Upper lobe of left lung (tissue), 6 donors: ENCODE measurements around the gene XRCC6. TPM values are rescaled to one million over a fixed set of nuclear protein-coding genes. Genes with fewer than 3 reads are reported as not detected.

ENCODE experiments used
- ATAC-seq, 2 donors: fragments of 200-7000 bp; cut with Tn5 transposase; one replicate each; pipeline ENCODE4 v1.9.1; 2022; ENCODE audit warnings: mild to moderate bottlenecking in 2 of 2, moderate library complexity in 2 of 2; ENCODE audit not compliant: low FRiP score in 2 of 2
- DNase-seq, 2 donors: peaks; one replicate each; pipeline ENCODE4 v3.0.0-alpha.2; 2019 to 2020
- H3K27ac ChIP-seq, 4 donors: fragments of 200-600 bp; sonication (generic); one replicate each; pipeline ENCODE4 v1.5.1; 2016 to 2019
- H3K27me3 ChIP-seq, 4 donors: fragments of 200-600 bp; sonication (generic); one replicate each; pipeline ENCODE4 v1.5.1; 2017 to 2019
- H3K36me3 ChIP-seq, 4 donors: fragments of 200-600 bp; sonication (generic); one replicate each; pipeline ENCODE4 v1.5.1; 2016 to 2019
- H3K4me1 ChIP-seq, 4 donors: fragments of 200-600 bp; sonication (generic); one replicate each; pipeline ENCODE4 v1.5.1; 2018 to 2019
- H3K4me3 ChIP-seq, 4 donors: fragments of 200-600 bp; sonication (generic); one replicate each; pipeline ENCODE4 v1.5.1; 2017 to 2019; ENCODE audit warnings: mild to moderate bottlenecking in 2 of 4, moderate library complexity in 1 of 4
- H3K9me3 ChIP-seq, 4 donors: fragments of 200-600 bp; sonication (generic); one replicate each; pipeline ENCODE4 v1.5.1; 2018 to 2019
- EP300 ChIP-seq, 4 donors: sonication (generic); formaldehyde crosslinking; IDR thresholded peaks; one replicate each; pipeline ENCODE4 v1.5.1; 2017; ENCODE audit warnings: antibody characterized with exemption in 4 of 4, control low read depth in 2 of 4
- POLR2A ChIP-seq, 4 donors: fragments of 450-650 bp; IDR thresholded peaks; one replicate each; pipeline ENCODE4 v1.5.1; 2016 to 2017; ENCODE audit warnings: antibody characterized with exemption in 4 of 4, mild to moderate bottlenecking in 2 of 4
- POLR2AphosphoS5 ChIP-seq, 2 donors: sonication (generic); formaldehyde crosslinking; IDR thresholded peaks; one replicate each; pipeline ENCODE4 v1.5.1; 2017; ENCODE audit warnings: antibody characterized with exemption in 2 of 2
- WGBS, 2 donors: methylation state at CpG; one replicate each; pipeline ENCODE4 v1.1.5; 2017 to 2018; 5-methylcytosine and 5-hydroxymethylcytosine counted together
- small RNA-seq, 4 donors: library from RNA; depleted of rRNA; stranded (forward); fragments of <200 nt; gene quantifications; one replicate each; pipeline ENCODE3, GENCODE V24; 2016
- total RNA-seq, 6 donors: library from RNA; depleted of rRNA in 4 of 6; stranded (reverse); fragments of >200 nt in 4 of 6; gene quantifications; one replicate each; pipeline versions ENCODE4 v1.1.0 to v1.2.1, GENCODE V29; 2016 to 2021
- TF ChIP-seq, protein P1 (sequence below), 6 experiments: fragments of 450-650 bp in 4 of 6; fragments of 200-600 bp in 2 of 6; sonication (generic) in 2 of 6; IDR thresholded peaks; one replicate each; pipeline ENCODE4 v1.5.1; 2016 to 2019; ENCODE audit warnings: antibody characterized with exemption in 6 of 6
- donor health status: DM: no; HTN: no; CAD: no; lungs with moderate emphysema.
- donor health status: DM: no; HTN: yes; CAD: no; lungs with severe emphysema.

The XRCC6 gene
- total RNA-seq, 6 donors from 2014 or later, result 83.8 to 209 (median 167) TPM

DNA sequence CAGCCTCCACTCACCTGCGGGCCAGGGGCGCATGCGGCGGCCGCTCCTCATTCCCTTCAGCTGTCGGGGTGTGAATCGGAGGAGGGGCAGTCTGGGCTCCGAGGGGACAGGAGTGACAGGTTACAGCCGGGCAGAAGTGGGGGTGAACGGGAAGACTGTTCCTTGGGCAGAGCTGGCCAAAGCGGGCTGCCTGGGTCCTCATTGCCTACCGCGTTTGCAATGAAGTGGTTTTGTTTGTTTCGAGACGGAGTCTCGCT, 78.9 kb downstream of the XRCC6 start:
- H3K4me1 ChIP-seq, result peaks cover 14 to 19% (median 18%) of the 10 kb centered on the region in 4 donors
- H3K9me3 ChIP-seq, result no peaks in the 10 kb centered on the region
- TF ChIP-seq POLR2AphosphoS5 (IDR thresholded peaks at IDR 0.05), result no peak
- TF ChIP-seq EP300 (IDR thresholded peaks at IDR 0.05), result no peak
- TF ChIP-seq POLR2A (IDR thresholded peaks at IDR 0.05), result no peak
- TF ChIP-seq, protein P1, sequence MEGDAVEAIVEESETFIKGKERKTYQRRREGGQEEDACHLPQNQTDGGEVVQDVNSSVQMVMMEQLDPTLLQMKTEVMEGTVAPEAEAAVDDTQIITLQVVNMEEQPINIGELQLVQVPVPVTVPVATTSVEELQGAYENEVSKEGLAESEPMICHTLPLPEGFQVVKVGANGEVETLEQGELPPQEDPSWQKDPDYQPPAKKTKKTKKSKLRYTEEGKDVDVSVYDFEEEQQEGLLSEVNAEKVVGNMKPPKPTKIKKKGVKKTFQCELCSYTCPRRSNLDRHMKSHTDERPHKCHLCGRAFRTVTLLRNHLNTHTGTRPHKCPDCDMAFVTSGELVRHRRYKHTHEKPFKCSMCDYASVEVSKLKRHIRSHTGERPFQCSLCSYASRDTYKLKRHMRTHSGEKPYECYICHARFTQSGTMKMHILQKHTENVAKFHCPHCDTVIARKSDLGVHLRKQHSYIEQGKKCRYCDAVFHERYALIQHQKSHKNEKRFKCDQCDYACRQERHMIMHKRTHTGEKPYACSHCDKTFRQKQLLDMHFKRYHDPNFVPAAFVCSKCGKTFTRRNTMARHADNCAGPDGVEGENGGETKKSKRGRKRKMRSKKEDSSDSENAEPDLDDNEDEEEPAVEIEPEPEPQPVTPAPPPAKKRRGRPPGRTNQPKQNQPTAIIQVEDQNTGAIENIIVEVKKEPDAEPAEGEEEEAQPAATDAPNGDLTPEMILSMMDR (IDR thresholded peaks at IDR 0.05), result no peak
- 94 to 97% methylated on average over 16 of the region's 16 CpGs for WGBS, 2 donors
- no peaks in the 10 kb centered on the region for H3K36me3 ChIP-seq
- no peak for DNase-seq
- no peaks in the 10 kb centered on the region for H3K27me3 ChIP-seq
- no peak overlapping the region for H3K27ac ChIP-seq
- no peak overlapping the region for H3K4me3 ChIP-seq
- ATAC-seq, result no peak

DNA sequence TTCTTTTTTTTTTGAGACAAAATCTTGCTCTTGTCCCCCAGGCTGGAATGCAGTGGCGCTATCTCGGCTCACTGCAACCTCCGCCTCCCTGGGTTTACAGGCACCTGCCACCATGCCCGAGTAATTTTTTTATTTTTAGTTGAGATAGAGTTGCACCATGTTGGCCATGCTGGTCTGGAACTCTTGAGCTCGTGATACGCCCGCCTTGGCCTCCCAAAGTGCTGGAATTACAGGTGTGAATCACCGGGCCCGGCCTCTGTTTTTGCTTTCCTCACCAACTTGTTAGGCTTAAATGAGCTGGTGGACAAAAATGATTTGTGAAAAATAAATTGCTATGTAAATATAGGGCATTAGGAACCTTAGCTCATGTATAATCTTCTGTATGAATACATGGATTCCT, 81.7 kb downstream of the XRCC6 start:
- Histone ChIP-seq H3K4me3 (no peak overlapping the region), H3K36me3 (no peaks in the 10 kb centered on the region), H3K27me3 (no peaks in the 10 kb centered on the region), H3K9me3 (no peaks in the 10 kb centered on the region), H3K4me1 (peaks cover 7 to 9% (median 7%) of the 10 kb centered on the region in 4 donors), H3K27ac (no peak overlapping the region)
- ATAC-seq, result no peak
- 94% methylated on average over 9 of the region's 9 CpGs for WGBS, 2 donors
- no peak for TF ChIP-seq EP300 (IDR thresholded peaks at IDR 0.05)
- no peak for TF ChIP-seq POLR2A (IDR thresholded peaks at IDR 0.05)
- TF ChIP-seq, protein P1 (IDR thresholded peaks at IDR 0.05), result no peak
- no peak for TF ChIP-seq POLR2AphosphoS5 (IDR thresholded peaks at IDR 0.05)
- no peak for DNase-seq

DNA sequence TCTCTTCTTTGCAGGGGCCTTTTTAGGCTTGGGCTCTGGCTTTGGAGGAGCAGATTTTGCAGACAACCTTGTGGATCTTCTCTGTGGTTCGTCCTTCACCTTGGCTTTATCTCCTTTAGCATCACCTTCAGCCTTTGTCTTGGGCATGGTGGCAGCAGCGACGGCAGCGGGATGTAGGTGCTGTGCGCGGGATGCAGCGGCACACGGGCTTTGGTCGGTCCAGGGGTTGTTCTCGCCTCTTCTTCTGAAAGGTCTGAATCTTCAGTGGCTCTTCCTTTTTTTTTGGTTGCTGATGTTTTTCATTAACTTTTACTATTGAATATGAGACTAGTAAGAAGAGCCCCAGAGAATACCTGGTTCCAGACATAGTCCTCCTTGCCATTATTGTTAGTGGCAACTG, 88.2 kb downstream of the XRCC6 start:
- no peak for ATAC-seq
- Histone ChIP-seq H3K36me3 (no peaks in the 10 kb centered on the region), H3K4me1 (no peaks in the 10 kb centered on the region), H3K27me3 (no peaks in the 10 kb centered on the region), H3K27ac (no peak overlapping the region), H3K4me3 (no peak overlapping the region), H3K9me3 (no peaks in the 10 kb centered on the region)
- TF ChIP-seq EP300 (IDR thresholded peaks at IDR 0.05), result no peak
- TF ChIP-seq POLR2AphosphoS5 (IDR thresholded peaks at IDR 0.05), result no peak
- 89 to 94% methylated on average over 10 of the region's 10 CpGs for WGBS, 2 donors
- peak in 1 of 2 donors; percentile 46 for DNase-seq

DNA sequence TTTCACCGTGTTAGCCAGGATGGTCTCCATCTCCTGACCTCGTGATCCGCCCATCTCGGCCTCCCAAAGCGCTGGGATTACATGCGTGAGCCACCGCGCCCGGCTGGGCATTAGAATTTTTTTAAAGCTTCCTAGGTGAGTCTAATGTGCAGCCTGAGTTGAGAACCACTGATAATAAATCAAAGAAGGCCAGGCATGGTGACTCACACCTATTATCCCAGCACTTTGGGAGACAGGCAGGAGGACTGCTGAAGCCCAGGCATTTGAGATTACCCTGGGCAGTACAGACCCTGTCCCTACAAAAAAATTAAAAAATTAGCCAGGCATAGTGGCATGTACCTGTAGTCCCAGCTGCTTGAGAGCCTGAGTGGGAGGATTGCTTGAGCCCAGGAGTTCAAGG, 91.9 kb downstream of the XRCC6 start:
- ATAC-seq, result no peak
- Histone ChIP-seq H3K4me1 (no peaks in the 10 kb centered on the region), H3K4me3 (no peak overlapping the region), H3K9me3 (no peaks in the 10 kb centered on the region), H3K27ac (no peak overlapping the region), H3K36me3 (no peaks in the 10 kb centered on the region), H3K27me3 (no peaks in the 10 kb centered on the region)
- DNase-seq, result no peak
- 93 to 94% methylated on average over 9 of the region's 9 CpGs for WGBS, 2 donors
- no peak for TF ChIP-seq POLR2A (IDR thresholded peaks at IDR 0.05)
- TF ChIP-seq, protein P1 (IDR thresholded peaks at IDR 0.05), result no peak
- no peak for TF ChIP-seq POLR2AphosphoS5 (IDR thresholded peaks at IDR 0.05)
- TF ChIP-seq EP300 (IDR thresholded peaks at IDR 0.05), result no peak

Small RNA genes lying within 50 kb of the gene (small RNA-seq; reads per million reads assigned to genes)
- gene HMGN2P10 (0 reads per million in 4 donors), gene RF00019 (0 reads per million in 4 donors), gene RNU6-476P (0 reads per million in 4 donors)

Other genes with a start within 250 kb of the XRCC6 start
- 10 to 100 TPM; 12.6 to 41.8 (median 19.4) TPM for gene TEF, start 239.4 kb upstream of the XRCC6 start, total RNA-seq
- gene TOB2, start 174.5 kb upstream of the XRCC6 start, total RNA-seq, result 10 to 100 TPM; 32.8 to 53.6 (median 50.1) TPM
- 10 to 100 TPM in 5 of 6 donors, 1 to 10 TPM in 1; 9.4 to 49.3 (median 31.2) TPM for gene PHF5A, start 152.6 kb upstream of the XRCC6 start, total RNA-seq
- 100 to 1,000 TPM in 1 of 6 donors, 10 to 100 TPM in 5; 51.3 to 102 (median 83.4) TPM for gene ACO2, start 152.2 kb upstream of the XRCC6 start, total RNA-seq
- gene POLR3H, start 76.8 kb upstream of the XRCC6 start, total RNA-seq, result 10 to 100 TPM; 35.6 to 73.5 (median 53.0) TPM
- gene CSDC2, start 60.3 kb upstream of the XRCC6 start, total RNA-seq, result 1 to 10 TPM; 1.3 to 8.4 (median 5.7) TPM
- 100 to 1,000 TPM in 4 of 6 donors, 10 to 100 TPM in 2; 42.1 to 226 (median 105) TPM for gene PMM1, start 31.5 kb upstream of the XRCC6 start, total RNA-seq
- 10 to 100 TPM; 28.2 to 41.5 (median 31.1) TPM for gene DESI1, start 252 bp upstream of the XRCC6 start, total RNA-seq
- 100 to 1,000 TPM in 3 of 6 donors, 10 to 100 TPM in 3; 40.9 to 124 (median 92.0) TPM for gene SNU13, start 67.6 kb downstream of the XRCC6 start, total RNA-seq
- gene MEI1, start 78.2 kb downstream of the XRCC6 start, total RNA-seq, result 10 to 100 TPM in 2 of 6 donors, 1 to 10 TPM in 3, under 1 TPM in 1; 0.89 to 20.7 (median 5.7) TPM
- gene CCDC134, start 179.4 kb downstream of the XRCC6 start, total RNA-seq, result 10 to 100 TPM in 2 of 6 donors, 1 to 10 TPM in 4; 5.5 to 12.6 (median 8.8) TPM
- gene SREBF2, start 211.8 kb downstream of the XRCC6 start, total RNA-seq, result 100 to 1,000 TPM; 124 to 175 (median 145) TPM